Neural progenitor cell (in vitro differentiated cells): ENCODE data around the gene PCSK5. TPM values are rescaled to one million over a fixed set of nuclear protein-coding genes. Genes with fewer than 3 reads are reported as not detected.

ENCODE experiments used
- DNase-seq: peaks from one replicate; pipeline ENCODE4 v3.0.0-alpha.2; 2016; ENCODE audit warnings: low spot score
- H2AFZ ChIP-seq: fragments of 200-600 bp; sonication (generic); replicated peaks from 2 replicates; pipeline ENCODE4 v1.6.1; 2016; ENCODE audit warnings: antibody characterized with exemption
- H3F3A ChIP-seq: fragments of 200-600 bp; sonication (generic); 2 replicates; pipeline ENCODE4 v1.6.1; 2016; ENCODE audit warnings: antibody characterized with exemption, low read depth
- H3K27ac ChIP-seq: fragments of 200-600 bp; sonication (generic); 2 replicates; pipeline ENCODE4 v1.5.1; 2016; ENCODE audit warnings: mild to moderate bottlenecking
- H3K27me3 ChIP-seq: fragments of 200-600 bp; sonication (generic); 2 replicates; pipeline ENCODE4 v1.6.1; 2016; ENCODE audit warnings: mild to moderate bottlenecking, moderate library complexity
- H3K36me3 ChIP-seq: fragments of 200-600 bp; sonication (generic); 2 replicates; pipeline ENCODE4 v1.5.1; 2016
- H3K4me1 ChIP-seq: fragments of 200-600 bp; sonication (generic); 2 replicates; pipeline ENCODE4 v1.6.1; 2016; ENCODE audit warnings: mixed run types
- H3K4me2 ChIP-seq: fragments of 200-600 bp; sonication (generic); 2 replicates; pipeline ENCODE4 v1.6.1; 2016
- H3K4me3 ChIP-seq: fragments of 200-600 bp; sonication (generic); 2 replicates; pipeline ENCODE4 v1.5.1; 2016
- H3K79me2 ChIP-seq: fragments of 200-600 bp; sonication (generic); 2 replicates; pipeline ENCODE4 v1.6.1; 2016; ENCODE audit warnings: low read depth
- H3K9ac ChIP-seq: fragments of 200-600 bp; sonication (generic); 2 replicates; pipeline ENCODE4 v1.6.1; 2016
- H3K9me3 ChIP-seq: fragments of 200-600 bp; sonication (generic); 2 replicates; pipeline ENCODE4 v1.5.1; 2016; ENCODE audit warnings: low read depth
- H4K20me1 ChIP-seq: fragments of 200-600 bp; sonication (generic); 2 replicates; pipeline ENCODE4 v1.6.1; 2016; ENCODE audit warnings: low read depth
- H3K27ac Mint-ChIP-seq: 3 replicates; pipeline ENCODE4 v1.8.0; 2021; ENCODE audit warnings: mixed read lengths
- H3K27me3 Mint-ChIP-seq: 2 replicates; pipeline ENCODE4 v1.8.0; 2022; ENCODE audit warnings: low read depth, mild to moderate bottlenecking, inconsistent platforms, moderate library complexity, mixed read lengths; ENCODE audit not compliant: insufficient read depth
- H3K36me3 Mint-ChIP-seq: 3 replicates; pipeline ENCODE4 v1.8.0; 2021; ENCODE audit warnings: mixed read lengths
- H3K4me1 Mint-ChIP-seq: 3 replicates; pipeline ENCODE4 v1.8.0; 2021; ENCODE audit warnings: mixed read lengths
- H3K4me3 Mint-ChIP-seq: 3 replicates; pipeline ENCODE4 v1.8.0; 2021; ENCODE audit warnings: mild to moderate bottlenecking, moderate library complexity, mixed read lengths
- H3K9me3 Mint-ChIP-seq: 3 replicates; pipeline ENCODE4 v1.8.0; 2020; ENCODE audit warnings: mixed read lengths
- CTCF ChIP-seq: fragments of 200-600 bp; sonication (generic); IDR thresholded peaks from 2 replicates; pipeline ENCODE4 v1.5.1; 2017; ENCODE audit warnings: antibody characterized with exemption, mild to moderate bottlenecking
- EZH2 ChIP-seq: fragments of 200-600 bp; sonication (generic); IDR thresholded peaks from 2 replicates; pipeline ENCODE4 v1.6.1; 2017; ENCODE audit warnings: antibody characterized with exemption, mild to moderate bottlenecking, moderate library complexity
- EZH2phosphoT487 ChIP-seq: fragments of 200-600 bp; sonication (generic); IDR thresholded peaks from 2 replicates; pipeline ENCODE4 v1.6.1; 2017; ENCODE audit warnings: antibody characterized with exemption
- total RNA-seq: library from RNA; depleted of rRNA; stranded (reverse); fragments of >200 nt; gene quantifications from 2 replicates; pipeline ENCODE4 v1.2.3, GENCODE V29; 2015; ENCODE audit warnings: low replicate concordance

The PCSK5 gene
- total RNA-seq, 1 donor from 2014 or later: 23.4 TPM

- Histone ChIP-seq H3K27me3 (no peaks in the 10 kb centered on the region), H3K4me1 (peaks cover 6% of the 10 kb centered on the region), H4K20me1 (no peaks in the 10 kb centered on the region), H3K9ac (no peak overlapping the region), H3K79me2 (no peaks in the 10 kb centered on the region), H2AFZ (no peak overlapping the region), H3F3A (no peaks in the 10 kb centered on the region), H3K4me2 (no peak overlapping the region), H3K36me3 (no peaks in the 10 kb centered on the region), H3K4me3 (no peak overlapping the region), H3K27ac (no peak overlapping the region), H3K9me3 (no peaks in the 10 kb centered on the region)
- Mint-ChIP-seq H3K9me3 (peaks cover 4% of the 10 kb centered on the region), H3K27me3 (peaks cover 8% of the 10 kb centered on the region), H3K4me3 (no peak overlapping the region), H3K27ac (no peak overlapping the region), H3K4me1 (peaks cover 10% of the 10 kb centered on the region), H3K36me3 (no peaks in the 10 kb centered on the region)
- TF ChIP-seq EZH2 (no peak), EZH2phosphoT487 (no peak), CTCF (no peak)
- no peak for DNase-seq
These were observed 399.2 kb downstream of the PCSK5 start for GRCh38 chr9:76289703-76290102.

- Histone ChIP-seq H3K79me2 (no peaks in the 10 kb centered on the region), H3K9ac (no peak overlapping the region), H2AFZ (no peak overlapping the region), H4K20me1 (no peaks in the 10 kb centered on the region), H3K9me3 (no peaks in the 10 kb centered on the region), H3K4me3 (no peak overlapping the region), H3F3A (no peaks in the 10 kb centered on the region), H3K27me3 (no peaks in the 10 kb centered on the region), H3K36me3 (no peaks in the 10 kb centered on the region), H3K4me1 (peaks cover 6% of the 10 kb centered on the region), H3K4me2 (no peak overlapping the region), H3K27ac (no peak overlapping the region)
- Mint-ChIP-seq H3K27me3 (peaks cover 8% of the 10 kb centered on the region), H3K4me3 (no peak overlapping the region), H3K36me3 (no peaks in the 10 kb centered on the region), H3K4me1 (peaks cover 10% of the 10 kb centered on the region), H3K9me3 (peaks cover 4% of the 10 kb centered on the region), H3K27ac (no peak overlapping the region)
- DNase-seq: no peak
- no peak for TF ChIP-seq EZH2
- no peak for TF ChIP-seq CTCF
- no peak for TF ChIP-seq EZH2phosphoT487
These were observed 400.1 kb downstream of the PCSK5 start for GRCh38 chr9:76290555-76290954.

GRCh38 chr9:76292246-76292645, 401.8 kb downstream of the PCSK5 start:
- no peaks in the 10 kb centered on the region for H3K79me2 ChIP-seq
- H3K9ac ChIP-seq: no peak overlapping the region
- H3K27me3 Mint-ChIP-seq: peaks cover 8% of the 10 kb centered on the region
- no peak overlapping the region for H3K4me3 ChIP-seq
- no peaks in the 10 kb centered on the region for H3K36me3 Mint-ChIP-seq
- no peak for DNase-seq
- H3F3A ChIP-seq: no peaks in the 10 kb centered on the region
- H3K4me3 Mint-ChIP-seq: no peak overlapping the region
- H3K36me3 ChIP-seq: no peaks in the 10 kb centered on the region
- H3K4me1 ChIP-seq: peaks cover 14% of the 10 kb centered on the region
- no peaks in the 10 kb centered on the region for H4K20me1 ChIP-seq
- H3K9me3 Mint-ChIP-seq: peaks cover 4% of the 10 kb centered on the region
- TF ChIP-seq EZH2phosphoT487: no peak
- no peak for TF ChIP-seq EZH2
- TF ChIP-seq CTCF: no peak
- H3K27me3 ChIP-seq: no peaks in the 10 kb centered on the region
- no peak overlapping the region for H3K4me2 ChIP-seq
- H3K9me3 ChIP-seq: no peaks in the 10 kb centered on the region
- H3K27ac ChIP-seq: no peak overlapping the region
- peaks cover 11% of the 10 kb centered on the region for H3K4me1 Mint-ChIP-seq
- H2AFZ ChIP-seq: no peak overlapping the region
- no peak overlapping the region for H3K27ac Mint-ChIP-seq

- H3K27me3 ChIP-seq: no peaks in the 10 kb centered on the region
- H3K4me3 ChIP-seq: no peak overlapping the region
- no peaks in the 10 kb centered on the region for H4K20me1 ChIP-seq
- DNase-seq: no peak
- H3K79me2 ChIP-seq: no peaks in the 10 kb centered on the region
- no peak overlapping the region for H3K4me2 ChIP-seq
- no peak for TF ChIP-seq EZH2phosphoT487
- no peak for TF ChIP-seq CTCF
- TF ChIP-seq EZH2: no peak
- peaks cover 15% of the 10 kb centered on the region for H3K4me1 Mint-ChIP-seq
- peaks cover 8% of the 10 kb centered on the region for H3K27me3 Mint-ChIP-seq
- H3K27ac ChIP-seq: no peak overlapping the region
- no peak overlapping the region for H3K27ac Mint-ChIP-seq
- H2AFZ ChIP-seq: no peak overlapping the region
- H3F3A ChIP-seq: no peaks in the 10 kb centered on the region
- no peaks in the 10 kb centered on the region for H3K9me3 ChIP-seq
- peaks cover 4% of the 10 kb centered on the region for H3K9me3 Mint-ChIP-seq
- H3K9ac ChIP-seq: no peak overlapping the region
- no peak overlapping the region for H3K4me3 Mint-ChIP-seq
- H3K4me1 ChIP-seq: peaks cover 18% of the 10 kb centered on the region
- no peaks in the 10 kb centered on the region for H3K36me3 ChIP-seq
- H3K36me3 Mint-ChIP-seq: no peaks in the 10 kb centered on the region
These were observed 402.2 kb downstream of the PCSK5 start for GRCh38 chr9:76292658-76293057.
